ENCODE results near the gene MNDA.

- TF ChIP-seq POLR2AphosphoS5 (IDR thresholded peaks at IDR 0.05) (no peak), POLR2A (IDR thresholded peaks at IDR 0.05) (no peak), CTCF (IDR thresholded peaks at IDR 0.05) (no peak), EP300 (IDR thresholded peaks at IDR 0.05) (no peak)
Observed at GRCh38 chr1:158836038-158836437, 4.9 kb downstream of the MNDA start.

Measured in suprapubic skin (tissue), 4 donors.